HG03135 (cell line): ENCODE results near the gene DTX1.

Experiments
- ATAC-seq: cut with Tn5 transposase; IDR thresholded peaks from one replicate; pipeline ENCODE4 v1.9.1; 2021; ENCODE audit warnings: mild to moderate bottlenecking, moderate library complexity; ENCODE audit not compliant: unreplicated experiment

The DTX1 gene

GRCh38 chr12:113054948-113055486 lies 1.5 kb upstream of the DTX1 start:
- ATAC-seq: no peak

- ATAC-seq: no peak
These were observed 743 bp upstream of the DTX1 start for GRCh38 chr12:113055594-113056380.

- no peak for ATAC-seq
These were observed 224 bp upstream of the DTX1 start for GRCh38 chr12:113056381-113056630.

- ATAC-seq: no peak
These were observed 1.3 kb downstream of the DTX1 start for GRCh38 chr12:113057565-113058485.

GRCh38 chr12:113058553-113058952 lies 2.0 kb downstream of the DTX1 start:
- no peak for ATAC-seq

GRCh38 chr12:113059071-113059595 lies 2.6 kb downstream of the DTX1 start:
- ATAC-seq: no peak

- ATAC-seq: no peak
These were observed 3.9 kb downstream of the DTX1 start for GRCh38 chr12:113060336-113060960.

- ATAC-seq: no peak
These were observed 4.6 kb downstream of the DTX1 start for GRCh38 chr12:113061061-113061694.

GRCh38 chr12:113062502-113063395 lies 6.2 kb downstream of the DTX1 start:
- no peak for ATAC-seq

GRCh38 chr12:113063396-113064350 lies 7.1 kb downstream of the DTX1 start:
- ATAC-seq: no peak

GRCh38 chr12:113064395-113065125 lies 8.0 kb downstream of the DTX1 start:
- no peak for ATAC-seq

GRCh38 chr12:113065126-113066007 lies 8.8 kb downstream of the DTX1 start:
- ATAC-seq: no peak

- no peak for ATAC-seq
These were observed 10.4 kb downstream of the DTX1 start for GRCh38 chr12:113066813-113067400.

GRCh38 chr12:113067987-113068935 lies 11.7 kb downstream of the DTX1 start:
- no peak for ATAC-seq

GRCh38 chr12:113069149-113069548 lies 12.6 kb downstream of the DTX1 start:
- no peak for ATAC-seq

GRCh38 chr12:113069751-113070116 lies 13.2 kb downstream of the DTX1 start:
- no peak for ATAC-seq
